Stimulated activated CD4-positive, alpha-beta T cell treated with anti-CD3 and anti-CD28 coated beads, Interleukin-1b, Interleukin-23, amount 100 ng/mL, for 1 hour (primary cell): Measurements from ENCODE around the gene PTPRG.

Source experiments
- DNase-seq, 2 donors: peaks; one replicate each; pipeline ENCODE4 v3.0.0-alpha.2; 2020; ENCODE audit warnings: low read depth in 2 of 2

PTPRG gene

GRCh38 chr3:62335196-62335595 lies 773.8 kb downstream of the PTPRG start:
- DNase-seq = no peak

GRCh38 chr3:62343755-62344154 lies 782.4 kb downstream of the PTPRG start:
- DNase-seq = no peak
